ENCODE results near the gene ASTE1.

The ASTE1 gene

DNA sequence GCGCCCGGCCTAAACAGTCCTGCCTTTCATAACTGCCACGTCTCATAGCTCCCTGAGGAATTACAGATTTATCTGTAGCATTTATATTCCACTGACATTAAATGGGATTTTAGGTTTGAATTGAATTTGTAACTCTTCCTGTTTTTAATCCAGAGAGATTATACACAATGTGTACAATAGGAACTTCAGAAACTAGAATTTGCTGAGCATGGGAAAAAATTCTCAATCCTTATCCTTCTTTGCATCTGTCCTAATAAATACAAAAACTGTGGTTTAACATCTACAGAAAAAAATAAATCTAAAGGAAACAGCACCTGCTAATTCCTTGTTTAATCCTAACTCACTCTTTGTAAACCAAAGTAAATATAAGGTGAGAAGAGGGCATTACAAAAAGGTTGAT lies 2.2 kb upstream of the ASTE1 start:
- no peak overlapping the region for H2BK5ac ChIP-seq (ENCODE audit: low read depth, low read length, poor library complexity, severe bottlenecking)
- no peak overlapping the region for H2AK5ac ChIP-seq (ENCODE audit: low read length, severe bottlenecking)
- no peak overlapping the region for H3K9ac ChIP-seq (ENCODE audit: low read length)
- no peak overlapping the region for H4K91ac ChIP-seq (ENCODE audit: low read length)
- H2BK15ac ChIP-seq (ENCODE audit: low read depth, poor library complexity, severe bottlenecking) = no peak overlapping the region
- H3K27ac ChIP-seq (ENCODE audit: low read length, poor library complexity, severe bottlenecking) = no peak overlapping the region
- H3K14ac ChIP-seq (ENCODE audit: low read length in 2 of 2) = no peak overlapping the region
- DNase-seq = no peak
- peaks cover 3 to 28% of the 10 kb centered on the region in 2 experiments for H3K36me3 ChIP-seq (ENCODE audit: control insufficient read depth in 1 of 2, insufficient read depth in 2 of 2, low read depth in 1 of 2, low read length in 2 of 2)
- no peak overlapping the region for H3K4me2 ChIP-seq (ENCODE audit: low read length, poor library complexity, severe bottlenecking)
- no peak overlapping the region for H4K8ac ChIP-seq (ENCODE audit: low read length)
- peaks cover 9% of the 10 kb centered on the region for H3K79me1 ChIP-seq (replicated peaks; ENCODE audit: low read length, poor library complexity, severe bottlenecking)
- H2BK120ac ChIP-seq (ENCODE audit: low read depth, low read length) = no peak overlapping the region
- H3K4me3 ChIP-seq (ENCODE audit: insufficient read depth in 1 of 2, low read depth in 1 of 2, low read length in 2 of 2) = no peak overlapping the region
- H3K4me1 ChIP-seq (ENCODE audit: control insufficient read depth, insufficient read depth, low read depth, low read length) = no peaks in the 10 kb centered on the region
- no peaks in the 10 kb centered on the region for H3K9me3 ChIP-seq (ENCODE audit: control insufficient read depth, low read length)
- no peak overlapping the region for H3K18ac ChIP-seq (ENCODE audit: low read depth in 1 of 2, low read length in 2 of 2)
- WGBS = no CpG with 5 or more reads among the region's 3 CpGs
- H3K23ac ChIP-seq (ENCODE audit: low read length in 2 of 2) = no peak overlapping the region
- no peak overlapping the region for H2AFZ ChIP-seq (ENCODE audit: low read depth, low read length)
- no peaks in the 10 kb centered on the region for H3K27me3 ChIP-seq (ENCODE audit: control insufficient read depth in 1 of 2, insufficient read depth in 1 of 2, low read length in 2 of 2)
- no peak overlapping the region for H3K4ac ChIP-seq (ENCODE audit: low read depth in 1 of 2, low read length in 2 of 2)
- no peak overlapping the region for H2BK12ac ChIP-seq (ENCODE audit: low read length in 2 of 2)

DNA sequence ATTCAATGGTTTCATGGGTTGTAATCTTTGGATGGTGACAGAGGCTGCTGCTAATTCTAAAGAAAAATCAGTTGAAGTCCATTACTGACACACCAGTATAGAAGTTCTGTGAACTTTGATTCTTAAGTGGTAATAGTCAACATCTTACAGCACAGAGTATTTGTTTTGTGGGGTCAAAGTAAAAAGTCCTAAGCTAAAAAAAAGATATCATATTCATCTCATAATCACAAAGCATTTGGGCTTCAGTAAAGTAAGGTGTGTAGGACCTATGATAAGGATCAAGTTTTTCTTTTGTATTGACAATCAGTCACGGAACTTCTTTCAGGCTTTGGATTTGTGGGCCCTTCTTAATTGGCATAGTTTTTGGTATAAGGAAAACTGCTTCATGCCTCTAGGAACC lies 1.1 kb downstream of the ASTE1 start:
- no peak overlapping the region for H2AK5ac ChIP-seq (ENCODE audit: low read length, severe bottlenecking)
- H2AFZ ChIP-seq (ENCODE audit: low read depth, low read length) = no peak overlapping the region
- no peaks in the 10 kb centered on the region for H3K4me1 ChIP-seq (ENCODE audit: control insufficient read depth, insufficient read depth, low read depth, low read length)
- peaks cover 3 to 33% of the 10 kb centered on the region in 2 experiments for H3K36me3 ChIP-seq (ENCODE audit: control insufficient read depth in 1 of 2, insufficient read depth in 2 of 2, low read depth in 1 of 2, low read length in 2 of 2)
- no peak overlapping the region for H2BK120ac ChIP-seq (ENCODE audit: low read depth, low read length)
- no peak overlapping the region for H2BK5ac ChIP-seq (ENCODE audit: low read depth, low read length, poor library complexity, severe bottlenecking)
- no peak overlapping the region for H3K14ac ChIP-seq (ENCODE audit: low read length in 2 of 2)
- H3K4ac ChIP-seq (ENCODE audit: low read depth in 1 of 2, low read length in 2 of 2) = no peak overlapping the region
- no peak overlapping the region for H4K8ac ChIP-seq (ENCODE audit: low read length)
- H3K4me3 ChIP-seq (ENCODE audit: insufficient read depth in 1 of 2, low read depth in 1 of 2, low read length in 2 of 2) = peak overlapping the region in 1 of 2 experiments; percentile 98
- peak overlapping the region; percentile 49 for H3K4me2 ChIP-seq (ENCODE audit: low read length, poor library complexity, severe bottlenecking)
- no peaks in the 10 kb centered on the region for H3K9me3 ChIP-seq (ENCODE audit: control insufficient read depth, low read length)
- H3K79me1 ChIP-seq (replicated peaks; ENCODE audit: low read length, poor library complexity, severe bottlenecking) = peaks cover 12% of the 10 kb centered on the region
- H3K18ac ChIP-seq (ENCODE audit: low read depth in 1 of 2, low read length in 2 of 2) = no peak overlapping the region
- H2BK12ac ChIP-seq (ENCODE audit: low read length in 2 of 2) = no peak overlapping the region
- no peak overlapping the region for H2BK15ac ChIP-seq (ENCODE audit: low read depth, poor library complexity, severe bottlenecking)
- no peak overlapping the region for H3K23ac ChIP-seq (ENCODE audit: low read length in 2 of 2)
- no peaks in the 10 kb centered on the region for H3K27me3 ChIP-seq (ENCODE audit: control insufficient read depth in 1 of 2, insufficient read depth in 1 of 2, low read length in 2 of 2)
- no peak overlapping the region for H3K27ac ChIP-seq (ENCODE audit: low read length, poor library complexity, severe bottlenecking)
- 100% methylated on average over 1 of the region's 1 CpG for WGBS
- DNase-seq = no peak
- H4K91ac ChIP-seq (ENCODE audit: low read length) = no peak overlapping the region
- peak overlapping the region; percentile 99 for H3K9ac ChIP-seq (ENCODE audit: low read length)

DNA sequence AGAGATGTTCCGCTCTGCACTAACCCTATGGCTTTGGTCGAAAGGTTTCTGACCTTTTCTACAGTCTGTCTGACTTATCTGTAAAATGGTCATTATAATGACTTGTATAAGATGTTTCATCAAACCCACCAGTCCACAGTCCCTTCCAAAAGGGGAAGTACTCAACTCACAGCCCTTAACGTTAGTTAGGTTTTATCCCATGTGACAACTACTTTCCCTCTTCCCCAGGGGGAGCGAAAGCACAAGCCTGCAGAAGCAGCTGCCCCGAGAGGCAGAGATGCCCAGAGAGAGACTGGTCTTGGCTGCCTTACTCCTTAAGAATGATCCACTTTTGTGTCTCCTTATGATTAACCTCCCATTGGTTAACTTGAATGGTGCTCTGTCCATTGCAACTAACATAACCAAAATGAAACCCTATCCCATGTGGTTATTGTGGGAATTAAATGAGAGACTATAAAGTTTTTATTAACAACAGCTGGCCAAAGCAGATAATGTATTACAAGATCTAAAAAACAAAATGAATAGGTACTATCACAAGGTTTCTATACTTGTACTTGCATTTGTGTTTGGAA lies 6.4 kb downstream of the ASTE1 start:
- Histone ChIP-seq H3K18ac (ENCODE audit: low read depth in 1 of 2, low read length in 2 of 2) (no peak overlapping the region), H2BK15ac (ENCODE audit: low read depth, poor library complexity, severe bottlenecking) (no peak overlapping the region), H4K91ac (ENCODE audit: low read length) (no peak overlapping the region), H2BK5ac (ENCODE audit: low read depth, low read length, poor library complexity, severe bottlenecking) (no peak overlapping the region), H3K4me1 (ENCODE audit: control insufficient read depth, insufficient read depth, low read depth, low read length) (no peaks in the 10 kb centered on the region), H3K23ac (ENCODE audit: low read length in 2 of 2) (no peak overlapping the region), H2AFZ (ENCODE audit: low read depth, low read length) (no peak overlapping the region), H3K4me3 (ENCODE audit: insufficient read depth in 1 of 2, low read depth in 1 of 2, low read length in 2 of 2) (no peak overlapping the region), H3K27ac (ENCODE audit: low read length, poor library complexity, severe bottlenecking) (no peak overlapping the region), H3K36me3 (ENCODE audit: control insufficient read depth in 1 of 2, insufficient read depth in 2 of 2, low read depth in 1 of 2, low read length in 2 of 2) (peaks cover 3 to 59% of the 10 kb centered on the region in 2 experiments), H3K9ac (ENCODE audit: low read length) (no peak overlapping the region), H3K4me2 (ENCODE audit: low read length, poor library complexity, severe bottlenecking) (no peak overlapping the region), H2AK5ac (ENCODE audit: low read length, severe bottlenecking) (no peak overlapping the region), H2BK12ac (ENCODE audit: low read length in 2 of 2) (no peak overlapping the region), H3K4ac (ENCODE audit: low read depth in 1 of 2, low read length in 2 of 2) (no peak overlapping the region), H2BK120ac (ENCODE audit: low read depth, low read length) (no peak overlapping the region), H3K27me3 (ENCODE audit: control insufficient read depth in 1 of 2, insufficient read depth in 1 of 2, low read length in 2 of 2) (no peaks in the 10 kb centered on the region), H4K8ac (ENCODE audit: low read length) (no peak overlapping the region), H3K14ac (ENCODE audit: low read length in 2 of 2) (no peak overlapping the region), H3K79me1 (replicated peaks; ENCODE audit: low read length, poor library complexity, severe bottlenecking) (peaks cover 19% of the 10 kb centered on the region), H3K9me3 (ENCODE audit: control insufficient read depth, low read length) (no peaks in the 10 kb centered on the region)
- no peak for DNase-seq
- WGBS = 66% methylated on average over 3 of the region's 5 CpGs

DNA sequence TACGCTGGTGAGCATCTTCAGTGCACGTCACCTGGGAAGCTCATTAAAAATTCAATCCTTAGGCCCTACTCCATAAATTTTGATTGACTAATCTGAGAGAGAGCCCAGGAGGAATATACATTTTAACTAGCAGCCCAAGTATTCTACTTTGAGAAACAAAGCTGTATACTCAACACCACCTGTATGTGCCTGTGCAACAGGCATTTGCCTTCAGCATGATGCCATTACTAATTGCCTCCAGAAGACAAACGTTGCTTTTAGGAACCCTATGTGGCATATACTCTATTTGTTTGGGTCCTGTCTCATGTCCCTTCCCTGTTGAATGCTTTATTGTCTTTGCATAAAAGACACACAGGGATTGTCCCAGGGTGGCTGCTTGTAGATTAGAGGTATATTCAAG lies 7.7 kb downstream of the ASTE1 start:
- H3K4me3 ChIP-seq (ENCODE audit: insufficient read depth in 1 of 2, low read depth in 1 of 2, low read length in 2 of 2) = no peak overlapping the region
- 93% methylated on average over 3 of the region's 3 CpGs for WGBS
- H2BK5ac ChIP-seq (ENCODE audit: low read depth, low read length, poor library complexity, severe bottlenecking) = no peak overlapping the region

More for the DNA sequence above, 7.7 kb downstream of the ASTE1 start:
- Histone ChIP-seq H2BK15ac (ENCODE audit: low read depth, poor library complexity, severe bottlenecking) (no peak overlapping the region), H4K8ac (ENCODE audit: low read length) (peak overlapping the region; percentile 67), H4K91ac (ENCODE audit: low read length) (no peak overlapping the region), H3K79me1 (replicated peaks; ENCODE audit: low read length, poor library complexity, severe bottlenecking) (peaks cover 14% of the 10 kb centered on the region), H3K9ac (ENCODE audit: low read length) (no peak overlapping the region), H3K27ac (ENCODE audit: low read length, poor library complexity, severe bottlenecking) (no peak overlapping the region), H2BK120ac (ENCODE audit: low read depth, low read length) (no peak overlapping the region), H3K18ac (ENCODE audit: low read depth in 1 of 2, low read length in 2 of 2) (no peak overlapping the region), H2BK12ac (ENCODE audit: low read length in 2 of 2) (no peak overlapping the region), H3K36me3 (ENCODE audit: control insufficient read depth in 1 of 2, insufficient read depth in 2 of 2, low read depth in 1 of 2, low read length in 2 of 2) (peaks cover 3 to 63% of the 10 kb centered on the region in 2 experiments), H3K4me1 (ENCODE audit: control insufficient read depth, insufficient read depth, low read depth, low read length) (no peaks in the 10 kb centered on the region), H3K4ac (ENCODE audit: low read depth in 1 of 2, low read length in 2 of 2) (no peak overlapping the region), H3K9me3 (ENCODE audit: control insufficient read depth, low read length) (no peaks in the 10 kb centered on the region), H2AK5ac (ENCODE audit: low read length, severe bottlenecking) (no peak overlapping the region), H3K4me2 (ENCODE audit: low read length, poor library complexity, severe bottlenecking) (no peak overlapping the region), H3K27me3 (ENCODE audit: control insufficient read depth in 1 of 2, insufficient read depth in 1 of 2, low read length in 2 of 2) (no peaks in the 10 kb centered on the region), H3K23ac (ENCODE audit: low read length in 2 of 2) (no peak overlapping the region), H2AFZ (ENCODE audit: low read depth, low read length) (no peak overlapping the region), H3K14ac (ENCODE audit: low read length in 2 of 2) (no peak overlapping the region)
- DNase-seq = no peak

Measured in mesenchymal stem cell (in vitro differentiated cells and primary cell).